ENCODE results near the gene FRMD1.

The FRMD1 gene

DNA sequence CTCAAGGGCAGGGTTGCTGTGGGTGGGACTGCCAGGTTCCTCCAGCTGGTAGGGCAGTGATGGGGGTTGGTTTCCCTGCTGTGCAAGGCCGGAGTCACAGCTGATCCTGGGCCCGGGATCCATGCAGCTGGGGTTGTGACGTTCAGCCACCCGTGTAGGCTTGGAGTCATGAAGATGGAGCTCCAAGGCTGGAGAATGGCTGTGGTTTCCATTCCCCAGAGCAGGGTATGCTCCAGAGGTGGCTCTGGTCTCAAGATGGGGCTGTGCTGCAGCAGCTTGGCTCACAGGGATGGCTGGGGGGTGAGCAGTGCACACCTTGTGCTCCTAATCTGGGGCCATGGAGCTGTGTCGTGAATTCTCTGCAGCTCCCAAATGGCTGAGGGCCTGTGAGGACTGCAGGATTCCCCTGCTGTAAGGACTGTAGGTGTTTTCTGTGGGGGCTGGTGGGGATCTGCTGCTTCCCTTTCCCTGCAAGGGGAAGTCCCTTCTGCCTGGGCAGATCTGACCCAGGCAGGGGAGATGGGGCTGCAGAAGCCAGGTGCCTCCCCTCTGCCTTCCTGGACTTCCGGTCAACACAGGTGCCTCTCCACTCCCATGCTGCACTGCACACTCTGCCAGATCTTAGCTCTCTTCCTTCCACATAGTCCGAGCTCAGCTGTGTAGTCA, 65.6 kb downstream of the FRMD1 start:
- no peak for TF ChIP-seq CTCF (IDR thresholded peaks at IDR 0.05; ENCODE audit: insufficient read depth, low read depth, low read length, missing control alignments)
- no peak for DNase-seq (ENCODE audit: low read depth)
- no peak overlapping the region for H3K4me3 ChIP-seq (ENCODE audit: low read length)

GRCh38 chr6:168012431-168013249, 66.4 kb downstream of the FRMD1 start:
- no peak for TF ChIP-seq CTCF (IDR thresholded peaks at IDR 0.05; ENCODE audit: insufficient read depth, low read depth, low read length, missing control alignments)

GRCh38 chr6:168011291-168011690, 67.7 kb downstream of the FRMD1 start:
- DNase-seq (ENCODE audit: low read depth) = no peak
- TF ChIP-seq CTCF (IDR thresholded peaks at IDR 0.05; ENCODE audit: insufficient read depth, low read depth, low read length, missing control alignments) = no peak
- H3K4me3 ChIP-seq (ENCODE audit: low read length) = no peak overlapping the region

More at GRCh38 chr6:168012431-168013249, 66.4 kb downstream of the FRMD1 start:
- no peak for DNase-seq (ENCODE audit: low read depth)
- H3K4me3 ChIP-seq (ENCODE audit: low read length) = no peak overlapping the region

DNA sequence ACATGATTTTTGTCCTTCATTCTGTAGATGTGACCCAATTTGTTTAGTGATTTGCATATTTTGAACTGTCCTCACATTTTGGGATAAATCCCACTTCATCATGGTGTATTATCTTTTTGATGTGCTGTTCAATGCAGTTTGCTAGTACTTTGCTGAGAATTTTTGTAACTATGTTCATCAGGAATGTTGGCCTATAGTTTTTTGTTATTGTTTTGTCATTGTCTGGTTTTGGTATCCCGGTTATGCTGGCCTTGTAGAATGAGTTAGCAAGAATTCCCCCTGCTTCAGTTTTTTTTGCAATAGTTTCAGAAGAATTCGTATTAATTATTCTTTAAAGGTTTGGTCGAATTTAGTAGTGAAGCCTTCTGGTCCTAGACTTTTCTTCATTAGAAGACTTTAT, 69.7 kb downstream of the FRMD1 start:
- no peak for TF ChIP-seq CTCF (IDR thresholded peaks at IDR 0.05; ENCODE audit: insufficient read depth, low read depth, low read length, missing control alignments)
- H3K4me3 ChIP-seq (ENCODE audit: low read length) = no peak overlapping the region
- no peak for DNase-seq (ENCODE audit: low read depth)

DNA sequence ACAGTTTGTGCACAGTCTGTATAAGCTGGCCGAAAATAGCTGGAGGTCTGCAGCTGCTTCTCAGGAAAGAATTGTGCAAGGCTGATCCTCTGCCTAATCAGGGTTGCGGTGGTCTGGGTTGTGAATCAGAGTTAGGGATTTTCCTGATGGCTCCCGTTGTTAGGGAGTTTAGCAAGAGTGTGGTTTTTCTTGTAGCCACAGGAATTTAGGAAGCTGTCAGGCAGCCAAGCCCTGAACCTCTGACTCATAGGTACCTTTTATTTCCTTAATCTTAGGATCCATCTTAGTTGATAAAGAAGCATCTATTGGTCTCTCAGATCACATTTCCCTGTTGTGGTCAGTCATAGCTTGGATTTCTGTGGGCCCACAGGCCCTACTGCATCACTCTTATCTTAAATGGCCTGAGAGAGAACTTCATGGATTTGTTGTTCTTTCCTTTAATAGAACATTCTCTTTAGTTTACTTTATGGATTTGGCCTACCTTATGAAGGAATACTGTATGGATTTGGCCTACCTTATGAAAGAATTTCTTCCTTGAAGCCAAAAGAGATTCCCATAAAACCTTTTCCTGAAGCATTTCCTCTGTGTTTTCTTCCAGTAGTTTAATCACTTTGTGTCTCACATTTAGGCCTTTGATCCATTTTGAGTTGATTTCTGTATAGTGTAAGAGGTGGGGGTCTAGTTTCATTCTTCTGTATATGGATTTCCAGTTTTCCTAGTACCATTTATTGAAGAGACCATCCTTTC, 71.2 kb downstream of the FRMD1 start:
- TF ChIP-seq CTCF (IDR thresholded peaks at IDR 0.05; ENCODE audit: insufficient read depth, low read depth, low read length, missing control alignments) = no peak
- no peak overlapping the region for H3K4me3 ChIP-seq (ENCODE audit: low read length)
- DNase-seq (ENCODE audit: low read depth) = peak; percentile 98

- H3K4me3 ChIP-seq (ENCODE audit: low read length) = no peak overlapping the region
- no peak for DNase-seq (ENCODE audit: low read depth)
- no peak for TF ChIP-seq CTCF (IDR thresholded peaks at IDR 0.05; ENCODE audit: insufficient read depth, low read depth, low read length, missing control alignments)
Observed at GRCh38 chr6:168005796-168006195, 73.2 kb downstream of the FRMD1 start.

All from epithelial cell of esophagus (primary cell).